Measurements from ENCODE around the gene UHMK1. TPM values are rescaled to one million over a fixed set of nuclear protein-coding genes. Genes with fewer than 3 reads are reported as not detected.

The UHMK1 gene
- total RNA-seq, 1 experiment from 2014 or later = 15.8 TPM

DNA sequence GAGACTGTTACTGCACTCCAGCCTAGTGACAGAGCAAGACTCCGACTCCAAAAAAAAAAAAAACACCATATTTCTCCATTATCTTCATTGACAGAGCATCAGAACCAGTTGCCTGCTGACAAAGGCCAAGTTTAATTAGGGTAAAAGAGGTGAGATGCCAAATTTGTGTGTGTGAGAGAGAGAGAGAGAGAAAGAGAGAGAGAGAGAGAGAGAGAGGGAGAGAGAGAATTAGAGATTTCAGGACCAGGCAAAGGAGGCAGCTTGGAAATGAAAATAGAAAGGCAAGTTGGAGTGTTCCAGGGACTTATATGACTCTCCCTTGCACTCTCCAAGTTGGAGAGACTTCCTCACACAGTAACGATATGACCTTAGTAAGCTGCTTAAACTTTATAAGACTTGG lies 39.6 kb downstream of the UHMK1 start:
- no peaks in the 10 kb centered on the region for H3K9me3 ChIP-seq (ENCODE audit: control insufficient read depth, low read depth, low read length)
- H3K18ac ChIP-seq (ENCODE audit: insufficient read length, low read depth, low read length) = no peak overlapping the region
- H4K5ac ChIP-seq (ENCODE audit: insufficient read length, low read depth, low read length) = no peak overlapping the region
- H2BK120ac ChIP-seq (ENCODE audit: low read depth, low read length, poor library complexity, severe bottlenecking) = no peak overlapping the region
- H3K23me2 ChIP-seq (ENCODE audit: insufficient read length, low read depth, low read length, poor library complexity, severe bottlenecking) = no peaks in the 10 kb centered on the region
- H3K27me3 ChIP-seq (ENCODE audit: insufficient read depth, low read length) = no peaks in the 10 kb centered on the region
- H2AK5ac ChIP-seq (ENCODE audit: insufficient read length, low read length) = no peak overlapping the region
- H2BK20ac ChIP-seq (ENCODE audit: low read depth, low read length, poor library complexity, severe bottlenecking) = no peak overlapping the region
- H3K4me3 Mint-ChIP-seq = no peak overlapping the region
- no peaks in the 10 kb centered on the region for H3K79me2 ChIP-seq (ENCODE audit: insufficient read depth, low read length)
- no peaks in the 10 kb centered on the region for H3K4me1 Mint-ChIP-seq
- no peak overlapping the region for H4K91ac ChIP-seq (ENCODE audit: insufficient read length, low read depth, low read length)
- no peak overlapping the region for H3K9ac ChIP-seq (ENCODE audit: extremely low read depth, insufficient read length, low read length)
- H3K27me3 Mint-ChIP-seq (ENCODE audit: low read depth) = no peaks in the 10 kb centered on the region
- H3K23ac ChIP-seq (ENCODE audit: insufficient read length, low read depth, low read length) = no peak overlapping the region
- no CpG with 5 or more reads among the region's 2 CpGs for WGBS (ENCODE audit: extremely low coverage, insufficient read length, low lambda C conversion rate)
- H2BK5ac ChIP-seq (ENCODE audit: insufficient read length, low read length) = no peak overlapping the region
- no peak overlapping the region for H3K56ac ChIP-seq (ENCODE audit: insufficient read length, low read depth, low read length)
- H2BK12ac ChIP-seq (ENCODE audit: insufficient read length, low read depth, low read length) = no peak overlapping the region
- no peaks in the 10 kb centered on the region for H3K9me3 Mint-ChIP-seq
- H3K79me1 ChIP-seq (ENCODE audit: insufficient read depth, low read depth, low read length, poor library complexity, severe bottlenecking) = no peaks in the 10 kb centered on the region
- H3K4me1 ChIP-seq (ENCODE audit: insufficient read depth, low read length) = no peaks in the 10 kb centered on the region
- no peak overlapping the region for H3K27ac ChIP-seq (ENCODE audit: insufficient read length, low read depth, low read length)
- H4K20me1 ChIP-seq (ENCODE audit: control insufficient read depth, insufficient read depth, insufficient read length) = no peaks in the 10 kb centered on the region
- no peak overlapping the region for H4K8ac ChIP-seq (replicated peaks; ENCODE audit: insufficient read length, low read depth, low read length)
- no peak overlapping the region for H3T11ph ChIP-seq (ENCODE audit: low read length)
- H3K27ac Mint-ChIP-seq = no peak overlapping the region
- TF ChIP-seq, protein P1, sequence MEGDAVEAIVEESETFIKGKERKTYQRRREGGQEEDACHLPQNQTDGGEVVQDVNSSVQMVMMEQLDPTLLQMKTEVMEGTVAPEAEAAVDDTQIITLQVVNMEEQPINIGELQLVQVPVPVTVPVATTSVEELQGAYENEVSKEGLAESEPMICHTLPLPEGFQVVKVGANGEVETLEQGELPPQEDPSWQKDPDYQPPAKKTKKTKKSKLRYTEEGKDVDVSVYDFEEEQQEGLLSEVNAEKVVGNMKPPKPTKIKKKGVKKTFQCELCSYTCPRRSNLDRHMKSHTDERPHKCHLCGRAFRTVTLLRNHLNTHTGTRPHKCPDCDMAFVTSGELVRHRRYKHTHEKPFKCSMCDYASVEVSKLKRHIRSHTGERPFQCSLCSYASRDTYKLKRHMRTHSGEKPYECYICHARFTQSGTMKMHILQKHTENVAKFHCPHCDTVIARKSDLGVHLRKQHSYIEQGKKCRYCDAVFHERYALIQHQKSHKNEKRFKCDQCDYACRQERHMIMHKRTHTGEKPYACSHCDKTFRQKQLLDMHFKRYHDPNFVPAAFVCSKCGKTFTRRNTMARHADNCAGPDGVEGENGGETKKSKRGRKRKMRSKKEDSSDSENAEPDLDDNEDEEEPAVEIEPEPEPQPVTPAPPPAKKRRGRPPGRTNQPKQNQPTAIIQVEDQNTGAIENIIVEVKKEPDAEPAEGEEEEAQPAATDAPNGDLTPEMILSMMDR (conservative IDR thresholded peaks at IDR 0.05) = no peak
- DNase-seq = no peak
- no peak overlapping the region for H3K4ac ChIP-seq (ENCODE audit: low read depth, low read length)
- H2BK15ac ChIP-seq (ENCODE audit: low read depth, low read length) = no peak overlapping the region
- H3K14ac ChIP-seq (ENCODE audit: insufficient read depth, low read length) = no peak overlapping the region
- no peak overlapping the region for H2AFZ ChIP-seq (ENCODE audit: low read length)
- no peaks in the 10 kb centered on the region for H3K36me3 Mint-ChIP-seq (ENCODE audit: insufficient read depth in 1 of 3, low read depth in 3 of 3)
- H3K4me2 ChIP-seq (ENCODE audit: insufficient read depth, insufficient read length, low read length) = no peak overlapping the region

Measured in H9 (cell line).